OCI-LY7 (cell line): ENCODE data around the gene HSD17B10. TPM values are rescaled to one million over a fixed set of nuclear protein-coding genes. Genes with fewer than 3 reads are reported as not detected.

ENCODE experiments used
- BruUV-seq: library from RNA; stranded (reverse); fragments of 400-500 nt; replicated peaks from 2 replicates; lab custom pipeline; 2021; lab: Mats Ljungman, UMichigan
- CTCF ChIA-PET: fragments of 300-600 bp; sonication (Branson Sonifier 250); formaldehyde crosslinking; loops from one replicate; lab custom pipeline; 2022; ENCODE audit warnings: antibody characterized with exemption; ENCODE audit not compliant: unreplicated experiment; lab: Charles Lee
- POLR2A ChIA-PET: fragments of 300-600 bp; sonication (Branson Sonifier 250); formaldehyde crosslinking; loops from one replicate; lab custom pipeline; 2022; ENCODE audit warnings: antibody characterized with exemption; lab: Charles Lee
- DNase-seq: peaks from one replicate; pipeline ENCODE4 v3.0.0-alpha.2; 2015; ENCODE audit warnings: low spot score
- H2AFZ ChIP-seq: fragments of 200-600 bp; sonication (generic), shearing (Covaris generic); 2 replicates; pipeline ENCODE4 v1.6.1; 2014; ENCODE audit warnings: mild to moderate bottlenecking, antibody characterized with exemption, low read length, moderate library complexity
- H3K27ac ChIP-seq: fragments of 200-600 bp; sonication (generic); 2 replicates; pipeline ENCODE4 v1.5.1; 2014; ENCODE audit warnings: mixed run types, low read depth, mild to moderate bottlenecking, moderate library complexity, low read length, inconsistent platforms; ENCODE audit not compliant: poor library complexity, severe bottlenecking
- H3K36me3 ChIP-seq: fragments of 200-600 bp; sonication (generic); 2 replicates; pipeline ENCODE4 v1.6.1; 2014; ENCODE audit warnings: mild to moderate bottlenecking, antibody characterized with exemption, low read length, moderate library complexity, mixed read lengths; ENCODE audit not compliant: insufficient read depth
- H3K4me1 ChIP-seq: fragments of 200-600 bp; sonication (generic); 2 replicates; pipeline ENCODE4 v1.5.1; 2014; ENCODE audit warnings: mild to moderate bottlenecking, low read length; ENCODE audit not compliant: insufficient read depth, poor library complexity, severe bottlenecking
- H3K4me2 ChIP-seq: fragments of 200-600 bp; sonication (generic); 2 replicates; pipeline ENCODE4 v1.6.1; 2014; ENCODE audit warnings: mild to moderate bottlenecking, low read length
- H3K4me3 ChIP-seq: fragments of 200-600 bp; sonication (generic); 2 replicates; pipeline ENCODE4 v1.5.1; 2014; ENCODE audit warnings: mild to moderate bottlenecking, low read depth, low read length; ENCODE audit not compliant: poor library complexity, severe bottlenecking
- H3K79me2 ChIP-seq: fragments of 200-600 bp; sonication (generic); 2 replicates; pipeline ENCODE4 v1.6.1; 2016; ENCODE audit warnings: low read depth, mild to moderate bottlenecking, low read length, moderate library complexity, mixed read lengths; ENCODE audit not compliant: insufficient read depth
- H3K9me2 ChIP-seq: fragments of 200-600 bp; sonication (generic); 2 replicates; pipeline ENCODE4 v1.6.1; 2016; ENCODE audit warnings: mild to moderate bottlenecking, low read length, mixed read lengths; ENCODE audit not compliant: insufficient read depth
- H3K9me3 ChIP-seq: fragments of 200-600 bp; sonication (generic); 2 replicates; pipeline ENCODE4 v1.6.1; 2014; ENCODE audit warnings: mild to moderate bottlenecking, mixed run types, low read length, mixed read lengths
- H4K20me1 ChIP-seq: fragments of 200-600 bp; sonication (generic); 2 replicates; pipeline ENCODE4 v1.6.1; 2014; ENCODE audit warnings: mild to moderate bottlenecking, antibody characterized with exemption, low read length, moderate library complexity, mixed read lengths; ENCODE audit not compliant: insufficient read depth
- CTCF ChIP-seq: fragments of 200-600 bp; sonication (generic); conservative IDR thresholded peaks from 2 replicates; pipeline ENCODE4 v1.5.1; 2014; ENCODE audit warnings: mild to moderate bottlenecking, antibody characterized with exemption, low read length, moderate library complexity, mixed read lengths
- EZH2phosphoT487 ChIP-seq: fragments of 200-600 bp; sonication (generic); IDR thresholded peaks from 2 replicates; pipeline ENCODE4 v1.6.1; 2018; ENCODE audit warnings: low read depth, borderline replicate concordance, mild to moderate bottlenecking, mixed run types, antibody characterized with exemption, low read length, moderate library complexity, mixed read lengths
- intact Hi-C: fragments of 100-400 bp; cut with micrococcal nuclease; formaldehyde crosslinking; loops from one replicate; pipeline ENCODE4 v1.10.0; 2022; ENCODE audit not compliant: unreplicated experiment
- total RNA-seq, 2 experiments: library from RNA; depleted of rRNA in 1 of 2; stranded (reverse); fragments of >200 nt in 1 of 2; shearing (Covaris generic) in 1 of 2; gene quantifications; 2 replicates each; pipeline ENCODE4 v1.2.3, GENCODE V29; 2014 to 2022

HSD17B10 gene
- total RNA-seq, 2 experiments from 2014 or later = 107 to 123 TPM

GRCh38 chrX:53442322-53442631 lies 8.1 kb upstream of the HSD17B10 start:
- ChIA-PET CTCF (no interaction called here), POLR2A (no interaction called here)
- Histone ChIP-seq H3K9me3 (no peaks in the 10 kb centered on the region), H3K79me2 (no peaks in the 10 kb centered on the region), H3K27ac (no peak overlapping the region), H4K20me1 (no peaks in the 10 kb centered on the region), H3K4me2 (no peak overlapping the region; the same call in 1 of the 2 replicates), H3K4me1 (no peaks in the 10 kb centered on the region), H2AFZ (no peak overlapping the region), H3K4me3 (no peak overlapping the region), H3K36me3 (no peaks in the 10 kb centered on the region), H3K9me2 (no peaks in the 10 kb centered on the region)
- TF ChIP-seq CTCF (no peak), EZH2phosphoT487 (no peak)
- BruUV-seq = no TSS peak
- no peak for DNase-seq
- intact Hi-C loops = no loop called here

- Histone ChIP-seq H3K36me3 (no peaks in the 10 kb centered on the region), H3K4me2 (no peak overlapping the region; the same call in 1 of the 2 replicates), H4K20me1 (no peaks in the 10 kb centered on the region), H3K9me2 (no peaks in the 10 kb centered on the region), H3K4me3 (no peak overlapping the region), H3K9me3 (no peaks in the 10 kb centered on the region), H3K27ac (no peak overlapping the region), H2AFZ (no peak overlapping the region), H3K79me2 (no peaks in the 10 kb centered on the region), H3K4me1 (no peaks in the 10 kb centered on the region)
- CTCF ChIA-PET = no interaction called here
- no peak for TF ChIP-seq EZH2phosphoT487
- no peak for TF ChIP-seq CTCF
- no TSS peak for BruUV-seq
- no peak for DNase-seq
- POLR2A ChIA-PET = no interaction called here
- intact Hi-C loops = no loop called here
Observed at GRCh38 chrX:53441531-53442321, 7.6 kb upstream of the HSD17B10 start.
